Endothelial cell of umbilical vein (primary cell): ENCODE data around the gene MAP1B. TPM values are rescaled to one million over a fixed set of nuclear protein-coding genes. Genes with fewer than 3 reads are reported as not detected.

Source experiments
- BruUV-seq: library from RNA; stranded (reverse); fragments of 400-500 nt; replicated peaks from 2 replicates; lab custom pipeline; 2021; lab: Mats Ljungman, UMichigan
- CTCF ChIA-PET: fragments of 300-600, 350-600 bp; sonication (Branson Sonifier 250); formaldehyde crosslinking; loops from one replicate; lab custom pipeline; 2021; ENCODE audit warnings: antibody characterized with exemption, inconsistent platforms; lab: Charles Lee
- POLR2A ChIA-PET: fragments of 300-600, 350-600 bp; sonication (Branson Sonifier 250); formaldehyde crosslinking; loops from one replicate; lab custom pipeline; 2021; ENCODE audit warnings: antibody characterized with exemption, inconsistent platforms; lab: Charles Lee
- DNase-seq: peaks from one replicate; pipeline ENCODE4 v3.0.0-alpha.2; 2011; ENCODE audit warnings: low read depth, low spot score
- FAIRE-seq: peaks from 2 replicates; lab custom pipeline; 2011; peaks lifted over from hg19 to GRCh38; lab: Jason Lieb, UNC
- H2AFZ ChIP-seq: 2 replicates; pipeline ENCODE4 v1.6.0; 2012; ENCODE audit warnings: low read depth, low read length, control low read depth, inconsistent platforms
- H3K27ac ChIP-seq: 2 replicates; pipeline ENCODE4 v1.5.1; 2011; ENCODE audit warnings: low read depth, mild to moderate bottlenecking, control low read depth, low read length, moderate library complexity; ENCODE audit not compliant: insufficient read depth
- H3K27me3 ChIP-seq, 2 experiments: 2 replicates each; pipeline versions ENCODE4 v1.6.0 to v1.6.1; 2011; ENCODE audit warnings: low read length in 2 of 2, mixed read lengths in 1 of 2; ENCODE audit not compliant: control insufficient read depth in 2 of 2, insufficient read depth in 2 of 2
- H3K36me3 ChIP-seq, 2 experiments: 2 replicates in 1 of 2; 3 replicates in 1 of 2; pipeline ENCODE4 v1.5.1; 2011; ENCODE audit warnings: low read length in 2 of 2, mild to moderate bottlenecking in 1 of 2, moderate library complexity in 1 of 2; ENCODE audit not compliant: control insufficient read depth in 2 of 2, insufficient read depth in 2 of 2; ENCODE audit errors: extremely low read depth in 1 of 2
- H3K4me1 ChIP-seq: 3 replicates; pipeline ENCODE4 v1.5.1; 2011; ENCODE audit warnings: mild to moderate bottlenecking, low read length; ENCODE audit not compliant: control insufficient read depth, insufficient read depth; ENCODE audit errors: extremely low read depth
- H3K4me2 ChIP-seq: 2 replicates; pipeline ENCODE4 v1.6.1; 2011; ENCODE audit warnings: low read length, control low read depth, mixed read lengths; ENCODE audit not compliant: insufficient read depth
- H3K4me3 ChIP-seq, 3 experiments: fragments of 200-600 bp in 1 of 3; sonication (generic), shearing (Covaris generic) in 1 of 3; replicated peaks in 1 of 3; 2 replicates each; pipeline ENCODE4 v1.5.1; 2011 to 2016; ENCODE audit warnings: control low read depth in 3 of 3, low read length in 3 of 3, mild to moderate bottlenecking in 2 of 3, inconsistent platforms in 1 of 3, low read depth in 1 of 3, moderate library complexity in 1 of 3; ENCODE audit not compliant: insufficient read depth in 1 of 3
- H3K79me2 ChIP-seq: 2 replicates; pipeline ENCODE4 v1.6.0; 2012; ENCODE audit warnings: low read length, inconsistent platforms; ENCODE audit not compliant: control insufficient read depth, insufficient read depth
- H3K9ac ChIP-seq: replicated peaks from 2 replicates; pipeline ENCODE3; 2011; ENCODE audit warnings: low read length, control low read depth; ENCODE audit not compliant: insufficient read depth; ENCODE audit errors: extremely low read depth
- H3K9me1 ChIP-seq: replicated peaks from 3 replicates; pipeline ENCODE4 v1.6.0; 2011; ENCODE audit warnings: mild to moderate bottlenecking, low read length; ENCODE audit not compliant: control insufficient read depth, insufficient read depth; ENCODE audit errors: extremely low read depth
- H3K9me3 ChIP-seq: replicated peaks from 2 replicates; pipeline ENCODE4 v1.5.1; 2012; ENCODE audit warnings: low read length, inconsistent platforms; ENCODE audit not compliant: control insufficient read depth, insufficient read depth
- H4K20me1 ChIP-seq: replicated peaks from 2 replicates; pipeline ENCODE3; 2011; ENCODE audit warnings: mild to moderate bottlenecking, low read length; ENCODE audit not compliant: control insufficient read depth, insufficient read depth; ENCODE audit errors: extremely low read depth
- CTCF ChIP-seq, 2 donors: IDR thresholded peaks; 1 replicate in 1 of 2; 2 replicates in 1 of 2; pipeline ENCODE4 v1.5.1; 2011; ENCODE audit warnings: low read length in 2 of 2, mild to moderate bottlenecking in 2 of 2, moderate library complexity in 2 of 2, control low read depth in 1 of 2, inconsistent platforms in 1 of 2, low read depth in 1 of 2; ENCODE audit not compliant: insufficient read depth in 1 of 2; ENCODE audit errors: extremely low read depth in 1 of 2
- EZH2 ChIP-seq: IDR thresholded peaks from 2 replicates; pipeline ENCODE4 v1.6.1; 2012; ENCODE audit warnings: borderline replicate concordance, low read depth, mild to moderate bottlenecking, moderate library complexity, low read length, inconsistent platforms; ENCODE audit not compliant: severe bottlenecking
- FOS ChIP-seq: IDR thresholded peaks from 2 replicates; pipeline ENCODE4 v1.6.1; 2011; ENCODE audit warnings: mild to moderate bottlenecking, low read length, moderate library complexity, borderline replicate concordance; ENCODE audit not compliant: insufficient read depth
- GATA2 ChIP-seq: IDR thresholded peaks from 2 replicates; pipeline ENCODE4 v1.7.0; 2011; ENCODE audit warnings: low read depth, mild to moderate bottlenecking, moderate library complexity, mixed read lengths, low read length; ENCODE audit not compliant: insufficient read length, insufficient read depth
- JUN ChIP-seq: IDR thresholded peaks from 2 replicates; pipeline ENCODE4 v1.6.1; 2011; ENCODE audit warnings: borderline replicate concordance, low read depth; ENCODE audit not compliant: insufficient read length, insufficient read depth
- MAX ChIP-seq: IDR thresholded peaks from 2 replicates; pipeline ENCODE4 v1.6.1; 2011; ENCODE audit not compliant: insufficient read depth, insufficient read length
- MYC ChIP-seq: IDR thresholded peaks from one replicate; pipeline ENCODE4 v1.6.1; 2011; ENCODE audit warnings: mild to moderate bottlenecking, low read depth, low read length
- POLR2A ChIP-seq: IDR thresholded peaks from 2 replicates; pipeline ENCODE4 v1.6.1; 2012; ENCODE audit warnings: low read depth, mild to moderate bottlenecking, control low read depth, low read length
- POLR2AphosphoS5 ChIP-seq: IDR thresholded peaks from 2 replicates; pipeline ENCODE4 v1.6.1; 2012; ENCODE audit warnings: low read depth, mild to moderate bottlenecking, control low read depth, low read length, moderate library complexity; ENCODE audit not compliant: insufficient read depth
- dilution Hi-C: fragments of 300-500 bp; cut with MboI; formaldehyde crosslinking; loops from one replicate; pipeline ENCODE4 v1.15.0; 2019; ENCODE audit warnings: low sequenced_read_pairs; ENCODE audit not compliant: extremely low pct_ligation_motif_present
- intact Hi-C: fragments of 100-400 bp; cut with micrococcal nuclease; formaldehyde crosslinking; loops from one replicate; pipeline ENCODE4 v1.10.0; 2022
- polyA plus RNA-seq, 4 experiments: library from polyadenylated mRNA; depleted of rRNA in 3 of 4; stranded (reverse) in 3 of 4; unstranded in 1 of 4; fragments of >200 nt; gene quantifications; 2 replicates each; pipeline versions ENCODE4 v1.2.1 to v1.2.3, GENCODE V29; 2011 to 2012; ENCODE audit warnings: missing spikeins in 1 of 4
- total RNA-seq: library from RNA; stranded (reverse); gene quantifications from 2 replicates; pipeline ENCODE4 v1.2.3, GENCODE V29; 2021

MAP1B gene
- total and polyA plus RNA-seq, 2 donors (not counting 3 experiments of a cell fraction or from before 2014, with no cell fraction given): 55.9 to 263 TPM

GRCh38 chr5:72177538-72177937, 70.3 kb downstream of the MAP1B start:
- TF ChIP-seq GATA2: no peak
- no peak for TF ChIP-seq MYC
- TF ChIP-seq EZH2: no peak
- TF ChIP-seq MAX: no peak
- TF ChIP-seq POLR2A: no peak
- TF ChIP-seq FOS: no peak
- TF ChIP-seq JUN: no peak
- TF ChIP-seq POLR2AphosphoS5: no peak
- TF ChIP-seq CTCF (IDR thresholded peaks at IDR 0.05; ENCODE audit: extremely low read depth in 1 of 2, insufficient read depth in 1 of 2, low read depth in 1 of 2, low read length in 2 of 2): no peak
- Histone ChIP-seq H3K4me3 (no peak overlapping the region), H2AFZ (no peak overlapping the region), H3K9ac (no peak overlapping the region), H3K27ac (no peak overlapping the region), H3K9me3 (no peaks in the 10 kb centered on the region), H3K4me2 (no peak overlapping the region), H3K9me1 (no peaks in the 10 kb centered on the region), H3K27me3 (no peaks in the 10 kb centered on the region), H3K36me3 (peaks cover 7 to 13% of the 10 kb centered on the region in 2 experiments), H3K4me1 (no peaks in the 10 kb centered on the region), H4K20me1 (peaks cover 5% of the 10 kb centered on the region), H3K79me2 (peaks cover 81% of the 10 kb centered on the region)
- intact Hi-C loops: no loop called here
- FAIRE-seq (no peak), DNase-seq (no peak)
- POLR2A ChIA-PET: no interaction called here
- dilution Hi-C loops: no loop called here
- no TSS peak for BruUV-seq
- CTCF ChIA-PET: interaction anchor here (1.1 to 1.5 kb wide), 3 partner anchors 10 to 104 kb away, joined by 3 to 4 read pairs (median 3); no protein-coding TSS in a partner anchor
